MM.1S (cell line): Measurements from ENCODE around the gene ST7.

ENCODE experiments used
- DNase-seq: peaks from one replicate; pipeline ENCODE4 v3.0.0-alpha.2; 2015
- H2AFZ ChIP-seq: fragments of 300-600 bp; sonication (generic); 2 replicates; pipeline ENCODE4 v1.6.0; 2016; ENCODE audit warnings: antibody characterized with exemption, low read length
- H3F3A ChIP-seq: fragments of 300-600 bp; sonication (generic); 2 replicates; pipeline ENCODE4 v1.6.1; 2016; ENCODE audit warnings: mild to moderate bottlenecking, antibody characterized with exemption, low read length, moderate library complexity, mixed read lengths; ENCODE audit not compliant: insufficient read depth
- H3K27ac ChIP-seq: fragments of 300-600 bp; sonication (generic); 2 replicates; pipeline ENCODE4 v1.5.1; 2016; ENCODE audit warnings: mild to moderate bottlenecking, low read length
- H3K27me3 ChIP-seq: fragments of 300-600 bp; sonication (generic); replicated peaks from 2 replicates; pipeline ENCODE4 v1.6.0; 2016; ENCODE audit warnings: low read length; ENCODE audit not compliant: insufficient read depth
- H3K36me3 ChIP-seq: fragments of 300-600 bp; sonication (generic); replicated peaks from 2 replicates; pipeline ENCODE4 v1.6.1; 2016; ENCODE audit warnings: mild to moderate bottlenecking, low read length, mixed read lengths; ENCODE audit not compliant: insufficient read depth
- H3K4me1 ChIP-seq: fragments of 300-600 bp; sonication (generic); 2 replicates; pipeline ENCODE4 v1.6.1; 2016; ENCODE audit warnings: low read length, mixed read lengths
- H3K4me2 ChIP-seq: fragments of 300-600 bp; sonication (generic); 2 replicates; pipeline ENCODE4 v1.6.0; 2016; ENCODE audit warnings: low read depth, low read length
- H3K4me3 ChIP-seq: fragments of 300-600 bp; sonication (generic); 2 replicates; pipeline ENCODE4 v1.5.1; 2016; ENCODE audit warnings: low read length, mixed read lengths
- H3K79me2 ChIP-seq: fragments of 300-600 bp; sonication (generic); 2 replicates; pipeline ENCODE4 v1.6.1; 2016; ENCODE audit warnings: mixed run types, low read length, mixed read lengths
- H3K9ac ChIP-seq: fragments of 300-600 bp; sonication (generic); 2 replicates; pipeline ENCODE4 v1.6.1; 2016; ENCODE audit warnings: low read length, mixed read lengths
- H3K9me2 ChIP-seq: fragments of 300-600 bp; sonication (generic); replicated peaks from 2 replicates; pipeline ENCODE4 v1.6.1; 2016; ENCODE audit warnings: mild to moderate bottlenecking, low read length, mixed read lengths; ENCODE audit not compliant: insufficient read depth
- H3K9me3 ChIP-seq: fragments of 300-600 bp; sonication (generic); replicated peaks from 2 replicates; pipeline ENCODE4 v1.6.1; 2016; ENCODE audit warnings: mild to moderate bottlenecking, low read length, mixed read lengths; ENCODE audit not compliant: insufficient read depth
- H4K20me1 ChIP-seq: fragments of 300-600 bp; sonication (generic); 2 replicates; pipeline ENCODE4 v1.6.1; 2016; ENCODE audit warnings: mild to moderate bottlenecking, low read length, moderate library complexity, mixed read lengths; ENCODE audit not compliant: insufficient read depth
- EZH2 ChIP-seq: fragments of 300-600 bp; sonication (generic); optimal IDR thresholded peaks from 2 replicates; pipeline ENCODE3; 2017; ENCODE audit warnings: low read depth, mild to moderate bottlenecking, antibody characterized with exemption, low read length, mixed read lengths
- EZH2phosphoT487 ChIP-seq: fragments of 300-600 bp; sonication (generic); IDR thresholded peaks from 2 replicates; pipeline ENCODE4 v1.6.1; 2018; ENCODE audit warnings: antibody characterized with exemption, low read length
- TF ChIP-seq, protein P1 (sequence below): fragments of 300-600 bp; sonication (generic); IDR thresholded peaks from 2 replicates; pipeline ENCODE4 v1.5.1; 2016; ENCODE audit warnings: antibody characterized with exemption, low read length, mixed read lengths

The ST7 gene

DNA sequence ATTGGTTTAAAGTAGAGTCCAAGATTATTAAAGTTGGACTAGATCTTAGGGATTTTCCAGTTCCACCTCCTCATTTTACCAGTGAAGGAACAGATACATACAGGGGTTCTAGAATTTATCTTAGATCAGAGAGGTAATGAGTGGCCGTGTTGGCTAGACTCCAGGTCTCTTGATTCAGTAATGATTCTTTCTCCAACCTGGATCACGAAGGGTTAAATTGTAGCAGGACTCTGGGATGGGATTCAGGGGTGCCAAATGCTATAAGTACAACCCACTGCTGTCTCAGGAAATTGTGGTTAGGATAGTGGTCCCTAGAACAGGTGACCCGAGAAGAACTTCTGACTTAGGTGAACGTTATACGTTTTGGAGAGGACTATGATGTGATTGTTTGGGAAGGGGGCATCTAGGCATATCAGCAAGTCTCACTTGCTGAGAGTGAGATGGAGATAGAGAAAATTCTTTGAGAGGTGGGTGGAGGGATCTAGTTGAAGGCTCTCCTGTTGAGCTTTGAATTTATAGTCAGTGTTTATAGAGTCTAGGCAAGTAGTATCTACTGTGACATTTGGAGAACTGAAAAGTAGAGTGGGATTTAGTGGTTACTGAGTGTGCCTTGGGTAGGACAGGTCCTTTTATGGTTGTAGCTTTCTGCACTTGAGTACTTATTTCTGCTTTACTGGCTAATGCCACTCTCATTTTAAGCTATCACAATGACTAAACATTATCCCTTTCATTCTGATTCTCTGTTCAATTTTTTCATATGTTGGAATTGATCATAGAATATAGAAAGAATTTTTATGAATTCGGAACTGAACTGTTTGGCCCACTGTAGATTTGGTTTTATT lies 58.3 kb downstream of the ST7 start:
- Histone ChIP-seq H3K27ac (no peak overlapping the region), H3K4me2 (peak overlapping the region; percentile 1; the same call in 1 of the 2 replicates), H3K4me3 (no peak overlapping the region), H3K9me3 (no peaks in the 10 kb centered on the region), H3K79me2 (peaks cover 37% of the 10 kb centered on the region), H3K9me2 (no peaks in the 10 kb centered on the region), H3K27me3 (peaks cover 6% of the 10 kb centered on the region; the same call in 1 of the 2 replicates), H3F3A (no peaks in the 10 kb centered on the region; the same call in 1 of the 2 replicates), H3K4me1 (peaks cover 40% of the 10 kb centered on the region), H3K9ac (no peak overlapping the region), H2AFZ (no peak overlapping the region), H4K20me1 (peaks cover 14% of the 10 kb centered on the region), H3K36me3 (no peaks in the 10 kb centered on the region)
- peak; percentile 41 for DNase-seq
- TF ChIP-seq EZH2phosphoT487 (no peak), EZH2 (no peak)
- TF ChIP-seq, protein P1, sequence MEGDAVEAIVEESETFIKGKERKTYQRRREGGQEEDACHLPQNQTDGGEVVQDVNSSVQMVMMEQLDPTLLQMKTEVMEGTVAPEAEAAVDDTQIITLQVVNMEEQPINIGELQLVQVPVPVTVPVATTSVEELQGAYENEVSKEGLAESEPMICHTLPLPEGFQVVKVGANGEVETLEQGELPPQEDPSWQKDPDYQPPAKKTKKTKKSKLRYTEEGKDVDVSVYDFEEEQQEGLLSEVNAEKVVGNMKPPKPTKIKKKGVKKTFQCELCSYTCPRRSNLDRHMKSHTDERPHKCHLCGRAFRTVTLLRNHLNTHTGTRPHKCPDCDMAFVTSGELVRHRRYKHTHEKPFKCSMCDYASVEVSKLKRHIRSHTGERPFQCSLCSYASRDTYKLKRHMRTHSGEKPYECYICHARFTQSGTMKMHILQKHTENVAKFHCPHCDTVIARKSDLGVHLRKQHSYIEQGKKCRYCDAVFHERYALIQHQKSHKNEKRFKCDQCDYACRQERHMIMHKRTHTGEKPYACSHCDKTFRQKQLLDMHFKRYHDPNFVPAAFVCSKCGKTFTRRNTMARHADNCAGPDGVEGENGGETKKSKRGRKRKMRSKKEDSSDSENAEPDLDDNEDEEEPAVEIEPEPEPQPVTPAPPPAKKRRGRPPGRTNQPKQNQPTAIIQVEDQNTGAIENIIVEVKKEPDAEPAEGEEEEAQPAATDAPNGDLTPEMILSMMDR, result no peak

DNA sequence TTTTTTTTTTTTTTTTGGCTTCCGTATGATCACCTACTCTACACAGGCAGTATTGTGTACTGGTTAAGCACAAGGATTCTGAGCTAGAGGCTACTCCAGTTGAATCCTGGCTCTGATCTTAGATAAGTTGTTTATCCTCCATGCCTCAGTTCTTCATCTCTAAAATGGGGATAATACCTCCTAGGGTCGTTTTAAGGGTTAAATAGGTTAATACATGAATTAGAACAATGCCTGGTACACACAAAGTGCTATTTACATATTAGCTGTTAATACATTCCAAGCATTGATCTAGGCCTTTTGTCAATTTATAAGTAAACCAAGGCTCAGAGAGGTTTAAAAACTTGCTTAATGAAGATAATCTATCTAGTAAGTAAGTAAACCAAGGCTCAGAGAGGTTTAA lies 59.0 kb downstream of the ST7 start:
- H4K20me1 ChIP-seq, result peaks cover 14% of the 10 kb centered on the region
- H3K27ac ChIP-seq, result no peak overlapping the region
- H2AFZ ChIP-seq, result no peak overlapping the region
- DNase-seq, result no peak
- H3K9ac ChIP-seq, result no peak overlapping the region
- H3K27me3 ChIP-seq, result peaks cover 1% of the 10 kb centered on the region; the same call in 1 of the 2 replicates
- H3K9me3 ChIP-seq, result no peaks in the 10 kb centered on the region
- H3K4me3 ChIP-seq, result no peak overlapping the region
- H3K4me2 ChIP-seq, result no peak overlapping the region
- TF ChIP-seq, protein P1, result no peak
- TF ChIP-seq EZH2 (no peak), EZH2phosphoT487 (no peak)
- peaks cover 40% of the 10 kb centered on the region for H3K4me1 ChIP-seq
- peaks cover 40% of the 10 kb centered on the region for H3K79me2 ChIP-seq
- no peaks in the 10 kb centered on the region for H3K9me2 ChIP-seq
- no peaks in the 10 kb centered on the region for H3K36me3 ChIP-seq
- H3F3A ChIP-seq, result no peaks in the 10 kb centered on the region; the same call in 1 of the 2 replicates

DNA sequence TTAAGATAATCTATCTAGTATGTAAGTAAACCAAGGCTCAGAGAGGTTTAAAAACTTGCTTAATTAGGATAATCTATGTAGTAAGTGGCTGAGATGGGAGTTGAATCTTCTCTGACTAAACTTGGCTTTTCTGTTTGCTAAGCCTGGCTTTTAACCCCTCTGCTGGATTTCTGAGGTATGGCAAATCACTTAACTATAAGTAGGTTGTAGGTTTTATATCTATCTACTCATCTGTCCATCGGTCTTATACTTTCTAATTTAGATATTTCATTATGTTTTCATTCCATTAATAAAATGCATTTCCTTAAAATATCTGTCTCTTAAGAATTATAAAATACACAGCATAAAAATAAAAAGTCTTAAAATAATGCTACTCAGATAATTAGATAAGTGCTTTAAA lies 59.4 kb downstream of the ST7 start:
- Histone ChIP-seq H3K4me1 (peaks cover 40% of the 10 kb centered on the region), H3K9ac (no peak overlapping the region), H4K20me1 (peaks cover 14% of the 10 kb centered on the region), H3F3A (no peaks in the 10 kb centered on the region; the same call in 1 of the 2 replicates), H3K79me2 (peaks cover 44% of the 10 kb centered on the region), H3K4me3 (no peak overlapping the region), H3K27me3 (no peaks in the 10 kb centered on the region), H3K4me2 (no peak overlapping the region), H3K9me3 (no peaks in the 10 kb centered on the region), H3K9me2 (no peaks in the 10 kb centered on the region), H2AFZ (no peak overlapping the region), H3K27ac (no peak overlapping the region), H3K36me3 (no peaks in the 10 kb centered on the region)
- peak; percentile 21 for DNase-seq
- TF ChIP-seq EZH2phosphoT487 (no peak), EZH2 (no peak)
- TF ChIP-seq, protein P1, result peak; percentile 42
